ENCODE results near the gene PRR7. TPM values are rescaled to one million over a fixed set of nuclear protein-coding genes. Genes with fewer than 3 reads are reported as not detected.

The PRR7 gene
- total RNA-seq, 1 donor from 2014 or later: 20.0 TPM

DNA sequence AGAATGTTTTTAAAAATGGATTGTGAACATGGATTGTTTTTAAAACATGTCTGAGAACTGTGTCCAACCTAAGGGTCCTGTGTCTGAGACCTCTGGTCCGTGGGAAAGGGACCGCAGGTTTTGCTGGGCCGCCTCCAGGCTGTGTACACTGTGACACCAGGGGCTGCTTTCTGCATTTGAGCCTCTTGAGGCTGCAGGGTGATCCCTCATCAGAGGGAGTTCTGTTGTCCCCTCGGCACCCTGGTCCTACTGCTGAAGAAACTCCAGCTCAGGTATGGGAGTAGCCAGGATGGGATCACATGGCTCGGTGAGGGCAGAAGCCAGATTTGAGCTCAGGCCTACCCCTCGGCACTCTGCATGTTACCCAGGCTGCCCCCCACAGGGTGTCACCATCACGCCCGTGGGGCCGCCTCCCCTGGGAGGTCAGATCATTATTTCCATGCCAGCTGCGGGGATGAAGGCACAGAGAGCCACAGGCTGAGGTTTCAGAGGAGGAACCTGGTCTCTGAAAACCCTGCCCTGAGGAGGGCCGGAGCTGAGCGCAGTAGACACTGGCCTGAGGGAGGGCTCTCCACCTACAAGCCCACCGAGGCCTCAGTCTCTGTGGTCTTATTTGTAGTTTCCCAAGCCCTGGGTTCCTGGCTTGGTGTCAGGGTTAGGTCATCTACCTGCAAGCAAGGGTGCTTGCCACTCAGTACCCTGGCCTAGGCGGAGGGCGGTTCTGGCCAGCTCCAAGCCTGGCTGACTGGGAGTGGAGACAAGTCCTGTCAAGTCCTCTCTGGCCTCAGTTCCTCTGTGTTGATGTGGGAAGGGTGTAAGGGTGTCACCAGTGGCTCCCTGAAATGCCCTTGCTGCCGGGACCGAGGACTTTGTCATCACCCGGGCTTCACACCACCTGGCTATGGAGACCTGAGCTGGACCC lies 2.8 kb downstream of the PRR7 start:
- no peak for DNase-seq (ENCODE audit: extremely low read depth, low read depth, low spot score)

DNA sequence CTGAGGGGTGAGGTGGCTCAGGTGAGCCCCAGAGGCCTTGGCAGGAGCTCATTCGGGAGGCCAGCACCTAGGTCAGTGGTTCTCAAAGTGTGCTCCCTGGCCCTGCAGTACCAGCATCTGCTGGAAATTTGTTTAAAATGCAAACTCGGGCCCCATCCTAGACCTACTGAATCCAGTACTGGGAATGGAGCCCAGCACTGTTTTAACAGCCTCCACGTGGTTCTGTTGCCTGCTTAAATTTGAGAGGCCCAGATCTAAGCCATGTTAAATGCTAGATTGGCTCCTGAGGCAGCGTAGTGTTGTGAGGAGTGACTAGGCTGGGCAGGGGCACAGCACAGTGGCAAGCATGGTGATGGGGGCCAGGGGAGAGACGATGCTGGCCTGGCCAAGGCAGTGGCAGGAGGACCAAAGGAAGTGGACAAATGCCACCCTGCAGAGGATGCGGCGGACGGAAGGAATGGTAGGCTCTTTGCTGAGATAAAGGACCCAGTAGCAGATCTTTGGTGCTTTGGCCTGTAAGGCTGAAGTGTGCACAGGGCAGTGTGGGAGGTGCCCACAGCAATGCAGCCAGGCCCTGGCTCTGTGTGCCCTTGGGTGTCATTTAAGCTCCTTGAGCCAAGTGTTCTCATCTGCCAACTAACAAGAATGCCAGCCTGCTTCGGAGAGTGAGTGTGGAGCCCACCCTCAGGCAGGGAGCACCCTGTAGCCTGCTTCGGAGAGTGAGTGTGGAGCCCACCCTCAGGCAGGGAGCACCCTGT lies 4.2 kb downstream of the PRR7 start:
- DNase-seq (ENCODE audit: extremely low read depth, low read depth, low spot score): no peak

DNA sequence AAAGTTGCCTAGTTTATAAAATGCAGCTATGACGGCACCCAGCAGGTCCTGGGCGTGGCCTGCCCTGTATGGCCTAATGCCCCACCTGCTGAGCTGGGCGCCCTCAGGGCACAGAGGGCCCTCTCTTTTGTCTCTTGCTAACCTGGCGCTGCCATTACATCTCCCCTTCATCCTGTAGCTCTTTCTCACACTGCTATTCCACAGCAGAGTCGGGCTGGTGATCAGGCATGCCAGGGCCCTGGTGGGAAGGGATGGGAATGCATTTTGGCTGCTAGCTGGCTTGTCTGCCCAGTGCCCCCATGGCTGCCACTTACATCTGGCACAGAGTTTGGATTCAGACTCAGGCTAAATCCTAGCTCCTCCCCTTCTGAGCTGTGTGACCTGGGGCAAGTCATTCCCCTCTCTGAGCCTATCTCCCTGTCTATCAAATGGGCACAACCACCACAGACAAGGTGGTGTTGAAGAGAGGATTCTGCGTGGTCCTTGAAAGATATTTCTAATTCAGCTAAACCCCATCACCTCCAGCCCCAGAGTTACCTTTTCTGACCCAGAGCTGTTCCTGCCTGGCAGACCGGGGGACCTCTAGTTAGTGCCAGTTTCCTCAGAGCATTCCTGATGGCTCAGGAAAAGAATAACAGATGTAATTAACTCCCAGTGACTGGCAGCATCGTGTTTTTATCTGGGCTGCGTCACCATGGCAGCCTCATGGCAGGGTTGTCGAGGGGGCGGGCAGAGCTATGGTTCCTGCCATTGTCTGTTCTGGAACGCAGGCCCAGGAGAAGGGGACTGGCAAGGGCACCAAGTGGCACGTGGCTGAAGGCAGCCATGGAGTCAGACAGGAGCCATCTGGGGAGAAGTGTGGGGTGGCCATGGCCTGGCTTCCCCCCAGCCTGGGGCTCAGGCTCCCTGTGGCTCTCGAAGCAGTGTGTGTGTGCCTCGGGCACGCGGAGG lies 6.3 kb downstream of the PRR7 start:
- no peak for DNase-seq (ENCODE audit: extremely low read depth, low read depth, low spot score)

DNA sequence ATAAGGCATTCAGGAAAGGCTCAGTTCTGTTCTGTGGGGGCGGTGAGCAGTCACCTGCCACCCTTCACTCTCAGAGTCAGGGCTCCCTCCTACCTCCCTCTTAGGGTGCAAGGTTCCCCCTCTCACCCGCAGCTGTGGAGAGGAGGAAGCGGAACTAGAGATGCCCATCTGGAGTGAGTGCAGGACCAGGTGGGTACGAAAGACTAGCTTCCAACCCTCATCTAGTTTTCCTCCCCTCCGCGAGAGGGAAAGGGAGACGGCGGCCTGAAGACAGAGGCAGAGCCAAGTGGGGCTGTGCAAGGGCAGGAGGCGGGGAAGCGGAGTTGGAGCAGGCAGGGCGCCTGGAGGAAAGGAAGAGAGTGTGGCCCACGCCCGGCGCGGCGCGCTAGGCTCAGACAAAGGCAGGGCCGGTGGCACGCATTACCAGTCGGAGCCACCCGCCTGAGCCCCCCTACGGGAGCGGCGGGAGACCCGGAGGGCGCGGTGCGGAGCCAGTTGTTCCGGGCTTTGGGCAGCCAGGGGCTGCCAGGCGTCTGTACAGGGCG lies 7.3 kb downstream of the PRR7 start:
- DNase-seq (ENCODE audit: extremely low read depth, low read depth, low spot score): no peak

DNA sequence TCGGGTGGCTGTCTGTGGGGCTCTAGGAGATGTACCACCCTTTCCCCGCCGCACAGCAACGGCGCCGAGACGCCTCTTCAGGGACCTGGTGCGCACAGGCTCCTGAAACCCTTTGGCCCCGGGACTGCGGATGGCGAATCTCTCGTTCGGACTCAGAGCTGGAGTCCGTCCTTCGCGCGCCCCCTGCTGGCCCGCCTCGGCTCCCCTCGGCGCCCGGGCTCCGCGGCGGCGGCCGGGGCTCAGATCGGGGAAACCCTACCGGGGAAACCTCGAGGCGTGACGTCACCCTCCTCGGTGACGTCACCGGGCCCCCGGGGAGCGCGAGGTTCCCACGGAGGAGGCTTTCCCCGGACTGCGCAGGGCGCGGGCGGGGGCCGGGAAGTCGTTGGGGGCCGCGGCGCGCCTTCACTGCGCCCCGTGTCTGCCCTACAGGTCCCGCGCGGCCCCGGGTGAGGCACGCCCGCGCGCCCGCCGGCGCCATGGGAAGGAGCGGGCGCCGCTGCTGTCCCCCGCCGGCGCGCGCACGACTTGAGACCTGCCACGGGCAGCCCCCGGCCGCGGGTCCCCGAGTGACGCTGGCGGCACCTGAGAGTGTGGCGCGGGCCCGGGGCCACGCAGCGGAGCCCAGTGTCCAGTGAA lies 7.9 kb downstream of the PRR7 start:
- no peak for DNase-seq (ENCODE audit: extremely low read depth, low read depth, low spot score)

DNA sequence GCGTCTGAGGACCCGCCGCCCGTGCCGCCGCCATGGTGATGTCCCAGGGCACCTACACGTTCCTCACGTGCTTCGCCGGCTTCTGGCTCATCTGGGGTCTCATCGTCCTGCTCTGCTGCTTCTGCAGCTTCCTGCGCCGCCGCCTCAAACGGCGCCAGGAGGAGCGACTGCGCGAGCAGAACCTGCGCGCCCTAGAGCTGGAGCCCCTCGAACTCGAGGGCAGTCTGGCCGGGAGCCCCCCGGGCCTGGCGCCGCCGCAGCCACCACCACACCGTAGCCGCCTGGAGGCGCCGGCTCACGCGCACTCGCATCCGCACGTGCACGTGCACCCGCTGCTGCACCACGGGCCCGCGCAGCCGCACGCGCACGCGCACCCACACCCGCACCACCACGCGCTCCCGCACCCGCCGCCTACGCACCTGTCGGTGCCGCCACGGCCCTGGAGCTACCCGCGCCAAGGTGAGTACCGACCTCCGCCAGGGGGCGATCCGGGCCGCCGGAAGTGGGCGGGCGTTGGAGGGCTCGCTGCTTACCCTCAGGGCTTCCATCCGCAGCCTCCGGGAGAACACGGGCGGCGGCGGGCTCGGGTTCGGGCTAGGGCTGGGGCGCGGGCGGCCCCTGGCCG lies 8.5 kb downstream of the PRR7 start:
- DNase-seq (ENCODE audit: extremely low read depth, low read depth, low spot score): no peak

DNA sequence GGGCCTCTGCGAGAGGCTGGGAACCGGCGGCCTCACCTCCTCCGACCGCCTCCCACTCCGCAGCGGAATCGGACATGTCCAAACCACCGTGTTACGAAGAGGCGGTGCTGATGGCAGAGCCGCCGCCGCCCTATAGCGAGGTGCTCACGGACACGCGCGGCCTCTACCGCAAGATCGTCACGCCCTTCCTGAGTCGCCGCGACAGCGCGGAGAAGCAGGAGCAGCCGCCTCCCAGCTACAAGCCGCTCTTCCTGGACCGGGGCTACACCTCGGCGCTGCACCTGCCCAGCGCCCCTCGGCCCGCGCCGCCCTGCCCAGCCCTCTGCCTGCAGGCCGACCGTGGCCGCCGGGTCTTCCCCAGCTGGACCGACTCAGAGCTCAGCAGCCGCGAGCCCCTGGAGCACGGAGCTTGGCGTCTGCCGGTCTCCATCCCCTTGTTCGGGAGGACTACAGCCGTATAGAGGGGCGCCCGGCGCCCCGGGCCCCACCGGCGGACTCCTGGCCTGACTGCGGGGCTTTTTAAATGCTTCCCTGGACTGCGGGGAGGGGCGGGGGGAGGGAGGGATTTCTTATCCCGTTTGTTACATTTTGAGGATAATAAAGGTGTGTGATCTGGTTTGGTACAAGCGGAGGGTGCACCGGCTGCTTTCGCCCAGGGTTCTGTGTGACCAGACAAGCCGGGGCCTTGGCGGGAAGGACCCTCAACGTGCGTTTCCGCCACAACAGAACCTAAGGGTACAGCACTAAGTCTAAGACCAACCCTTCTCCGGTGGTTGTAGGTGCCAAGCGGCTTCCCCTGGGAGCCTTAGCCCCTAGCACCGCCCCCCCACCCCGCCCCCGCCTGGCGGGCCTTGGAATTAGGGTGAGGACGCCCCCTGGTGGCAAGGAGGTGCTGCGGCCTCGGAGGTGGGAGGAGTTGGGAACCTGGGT lies 9.3 kb downstream of the PRR7 start:
- DNase-seq (ENCODE audit: extremely low read depth, low read depth, low spot score): no peak

DNA sequence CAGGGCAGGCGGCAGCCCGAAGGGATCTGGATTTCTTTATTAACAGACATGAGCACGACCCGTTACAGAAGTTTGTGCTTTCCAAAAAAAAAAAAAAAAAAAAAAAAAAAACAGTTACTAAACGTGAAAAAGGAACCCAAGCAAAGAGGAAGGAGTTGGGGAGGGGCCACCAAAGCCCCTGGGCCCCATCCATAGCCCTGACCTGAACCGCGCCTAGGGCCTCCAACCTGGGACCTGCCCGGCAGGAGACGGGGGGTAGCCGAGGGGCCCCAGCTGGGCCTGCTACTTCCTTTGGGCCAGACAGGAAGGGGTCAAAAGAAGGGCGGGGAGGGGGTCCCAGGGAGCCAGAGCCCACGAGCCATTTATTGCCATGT lies 10.0 kb downstream of the PRR7 start:
- DNase-seq (ENCODE audit: extremely low read depth, low read depth, low spot score): no peak

DNA sequence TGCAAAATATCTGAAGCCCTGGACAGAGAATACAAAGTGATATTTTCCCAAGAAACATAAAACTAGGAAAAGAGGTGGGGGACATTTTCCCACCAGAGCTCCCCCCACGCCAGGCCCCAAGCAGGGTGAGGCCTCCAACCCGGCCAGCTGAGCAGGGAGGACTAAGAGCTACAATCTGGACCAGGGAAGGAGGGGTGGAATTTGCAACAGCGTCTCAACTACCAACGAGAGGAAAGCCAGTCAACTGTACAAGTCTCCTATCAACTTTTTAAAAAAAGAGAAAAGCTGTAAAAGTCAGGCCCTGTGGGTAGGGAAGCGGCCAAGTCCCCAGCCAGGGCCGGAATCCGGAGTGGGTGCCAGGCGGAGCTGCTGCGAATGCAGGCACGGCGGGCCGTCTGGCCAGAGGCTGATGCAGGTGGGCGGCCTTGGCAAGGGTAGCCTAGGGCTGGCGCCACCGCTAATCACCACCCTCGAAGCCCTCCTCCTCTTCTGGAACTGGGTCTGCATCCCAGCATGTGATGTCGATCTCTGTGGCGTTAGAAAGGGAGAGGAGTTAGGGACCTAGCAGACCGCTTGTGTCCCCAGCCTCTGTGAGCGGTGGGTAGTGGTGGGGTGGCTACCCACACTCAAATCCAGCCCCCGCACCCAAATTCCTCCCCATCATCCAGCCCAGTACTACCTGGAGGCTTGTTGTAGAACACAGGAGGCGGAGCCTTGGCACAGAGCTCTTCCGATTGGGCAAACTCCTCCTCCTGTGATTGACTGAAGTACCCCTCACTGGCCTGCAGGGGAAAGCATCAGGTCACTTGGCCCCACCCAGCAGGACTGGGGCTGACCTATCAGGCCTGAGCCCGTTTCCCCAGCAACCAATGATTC lies 10.6 kb downstream of the PRR7 start:
- peak; percentile 74 for DNase-seq (ENCODE audit: extremely low read depth, low read depth, low spot score)

DNA sequence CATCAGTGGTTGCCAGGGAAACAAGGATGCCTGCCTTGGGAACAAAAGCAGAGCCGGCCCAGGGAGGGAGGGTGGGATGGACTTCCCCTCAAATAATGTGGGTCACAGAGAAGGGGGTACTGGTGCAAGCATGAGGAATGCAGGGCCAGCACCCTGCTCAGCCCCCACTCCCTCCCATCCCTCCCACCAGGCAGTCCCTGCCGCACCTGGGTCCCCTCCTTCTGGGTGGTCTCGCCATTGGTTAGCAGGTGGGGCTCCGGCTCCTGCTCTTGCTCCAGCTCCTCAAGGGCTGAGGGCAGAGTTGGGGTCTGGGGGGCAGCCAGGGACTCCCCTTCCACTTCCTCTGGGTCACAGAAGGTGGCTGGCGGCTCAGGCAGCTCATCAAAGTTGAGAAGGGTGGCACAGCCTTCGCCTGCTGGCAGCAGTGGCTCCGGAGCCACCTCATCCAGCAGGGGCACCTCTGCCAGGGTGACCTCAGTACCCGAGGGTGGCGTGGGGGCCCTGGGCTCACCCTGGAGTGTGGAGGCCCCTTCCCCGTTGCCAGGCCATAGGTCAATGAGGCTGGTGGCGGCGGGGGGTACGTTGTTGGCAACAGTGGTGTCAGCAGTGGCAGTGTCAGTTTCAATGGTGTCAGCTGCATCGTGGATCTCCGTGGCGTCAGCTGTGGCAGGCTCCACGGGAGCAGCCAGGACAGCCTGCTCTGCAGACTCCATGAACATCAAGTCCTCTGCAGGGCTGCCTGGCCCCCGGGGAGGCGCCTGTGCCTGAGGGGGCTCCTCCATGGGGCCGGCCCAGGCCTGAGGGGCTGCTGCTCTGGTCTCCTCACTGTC lies 11.5 kb downstream of the PRR7 start:
- DNase-seq (ENCODE audit: extremely low read depth, low read depth, low spot score): no peak

DNA sequence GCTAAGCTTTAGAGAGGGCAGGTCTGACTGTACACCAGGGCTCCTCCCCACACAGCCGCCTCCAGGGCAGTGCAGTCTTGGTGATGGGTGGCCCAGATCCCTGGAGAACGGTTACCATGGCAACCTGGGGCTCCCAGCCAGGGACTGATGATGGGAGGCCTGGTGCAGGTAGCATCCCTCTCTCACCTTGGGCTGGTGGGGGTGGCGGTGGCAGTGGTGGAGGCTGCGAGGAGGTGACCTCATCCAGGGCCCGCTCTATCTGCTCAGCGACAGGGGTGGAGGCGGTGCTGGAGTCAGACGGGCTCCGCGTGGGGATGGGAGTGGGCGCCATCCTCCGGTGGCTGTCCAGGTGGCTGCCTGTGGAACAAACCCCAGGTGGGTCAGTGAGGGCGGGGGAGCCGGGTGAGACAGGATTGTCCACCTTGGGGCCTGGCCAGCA lies 12.3 kb downstream of the PRR7 start:
- no peak for DNase-seq (ENCODE audit: extremely low read depth, low read depth, low spot score)

DNA sequence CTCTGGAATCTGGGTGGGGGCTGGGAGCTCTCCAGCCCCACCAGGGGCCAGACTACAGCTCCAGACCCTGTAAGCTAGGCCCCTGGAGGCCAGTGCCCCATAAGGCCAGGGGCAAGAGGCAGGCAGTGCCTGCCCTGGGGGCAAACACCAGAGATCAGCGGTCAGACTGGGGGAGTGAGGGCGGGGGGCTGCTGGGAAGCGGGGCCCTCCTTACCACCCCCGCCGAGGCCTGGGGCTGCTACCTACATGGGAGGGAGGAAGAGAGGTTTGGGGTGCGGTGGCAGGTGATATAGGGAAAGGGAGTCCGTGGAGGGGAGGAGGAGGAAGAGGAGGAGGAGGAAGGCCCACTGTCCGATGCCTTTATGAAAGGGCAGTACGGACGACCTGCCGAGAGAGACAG lies 12.7 kb downstream of the PRR7 start:
- no peak for DNase-seq (ENCODE audit: extremely low read depth, low read depth, low spot score)

DNA sequence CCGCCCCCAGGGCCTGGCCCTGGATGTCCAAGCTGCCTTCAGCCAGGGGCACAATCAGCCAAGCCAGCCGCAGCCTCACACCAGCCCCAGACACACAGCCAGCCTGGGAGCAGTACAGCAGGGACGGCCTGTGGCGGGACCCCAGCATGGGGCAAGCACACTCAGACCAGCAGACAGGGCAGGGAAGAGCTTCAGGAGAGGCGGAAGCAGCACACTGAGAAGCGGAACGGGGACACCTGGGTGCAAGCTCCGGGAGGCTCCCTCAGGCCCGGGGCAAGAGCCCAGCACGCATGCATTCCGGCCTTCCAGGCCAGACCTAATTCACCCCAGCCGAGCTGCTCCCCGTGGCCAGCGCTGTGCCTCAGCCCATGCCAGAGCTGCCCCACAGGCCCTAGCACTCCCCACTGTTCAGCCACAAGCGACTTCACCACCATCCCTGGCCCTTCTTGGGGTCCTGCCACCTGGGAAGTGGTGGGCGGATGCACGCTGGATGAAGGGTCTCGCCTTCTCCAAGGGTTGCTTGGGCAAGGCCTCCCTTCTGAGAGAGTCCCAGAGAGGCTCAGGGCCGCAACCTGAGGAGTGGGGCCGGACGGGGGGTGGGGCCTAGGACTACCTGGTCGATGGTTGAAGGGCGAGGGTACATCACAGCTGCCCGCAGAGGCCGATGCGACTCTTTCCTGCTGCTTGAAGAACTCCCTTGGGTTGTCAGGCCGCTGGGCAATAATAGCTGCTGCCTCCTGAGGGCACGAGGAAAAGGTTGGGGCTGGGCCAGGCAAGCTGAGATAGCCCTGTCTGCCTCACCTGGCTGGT lies 13.4 kb downstream of the PRR7 start:
- no peak for DNase-seq (ENCODE audit: extremely low read depth, low read depth, low spot score)

DNA sequence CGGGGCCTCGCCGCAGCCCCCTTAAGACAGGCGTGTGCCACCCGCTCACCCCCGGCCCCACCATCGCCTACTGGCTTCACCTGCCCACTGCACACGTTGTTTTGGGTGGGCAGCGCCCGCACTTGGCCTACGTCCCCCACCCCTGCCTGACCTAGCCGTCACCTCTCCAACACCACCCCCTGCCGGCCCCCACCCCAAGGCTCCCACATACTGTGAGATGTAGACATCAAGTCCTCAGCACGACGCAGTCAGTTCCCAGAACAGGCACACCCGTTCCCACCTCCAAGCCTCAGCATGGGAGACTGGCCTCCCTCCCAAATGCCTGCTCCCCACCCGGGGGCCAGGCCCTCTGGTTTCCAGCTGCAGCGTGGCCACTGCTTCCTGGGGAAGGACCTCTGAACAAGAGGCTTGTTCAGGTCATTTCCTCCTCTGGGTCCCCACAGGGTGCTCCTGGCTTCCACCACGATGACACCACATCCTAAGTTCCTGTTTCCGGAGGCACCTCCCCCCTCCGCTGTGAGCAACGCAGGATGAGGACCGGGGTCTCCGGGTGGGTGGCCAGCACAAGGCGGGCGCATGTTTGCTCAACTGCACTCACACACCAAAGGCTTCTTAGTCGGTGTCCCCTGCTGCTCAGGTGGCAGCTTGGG lies 15.5 kb downstream of the PRR7 start:
- DNase-seq (ENCODE audit: extremely low read depth, low read depth, low spot score): no peak

DNA sequence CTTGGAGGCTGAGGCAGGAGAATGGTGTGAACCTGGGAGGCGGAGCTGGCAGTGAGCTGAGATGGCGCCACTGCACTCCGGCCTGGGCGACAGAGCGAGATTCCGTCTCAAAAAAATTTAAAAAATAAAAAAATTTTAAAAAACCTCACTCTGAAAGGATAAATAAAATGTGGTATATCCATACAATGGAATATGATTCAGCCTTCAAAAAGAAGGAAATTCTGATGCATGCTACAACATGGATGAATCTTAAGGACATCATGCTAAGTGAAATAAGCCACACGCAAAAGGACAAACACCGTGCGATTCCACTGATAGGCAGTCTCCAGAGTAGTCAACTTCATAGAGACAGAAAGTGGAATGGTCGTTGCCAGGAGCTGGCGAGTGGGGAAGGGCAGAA lies 18.4 kb downstream of the PRR7 start:
- DNase-seq (ENCODE audit: extremely low read depth, low read depth, low spot score): no peak
